Neural crest cell (in vitro differentiated cells): ENCODE results near the gene TERT. TPM values are rescaled to one million over a fixed set of nuclear protein-coding genes. Genes with fewer than 3 reads are reported as not detected.

ENCODE experiments used
- DNase-seq: peaks from one replicate; pipeline ENCODE4 v3.0.0; 2021; ENCODE audit warnings: low read depth, mixed read lengths, low spot score
- H3K27ac Mint-ChIP-seq: one replicate; pipeline ENCODE4 v1.8.0; 2021; ENCODE audit warnings: mild to moderate bottlenecking, mixed read lengths; ENCODE audit not compliant: unreplicated experiment
- H3K27me3 Mint-ChIP-seq: 2 replicates; pipeline ENCODE4 v1.8.0; 2021; ENCODE audit warnings: low read depth, mild to moderate bottlenecking, mixed read lengths
- H3K36me3 Mint-ChIP-seq: 2 replicates; pipeline ENCODE4 v1.8.0; 2021; ENCODE audit warnings: low read depth, mild to moderate bottlenecking, mixed read lengths
- H3K4me1 Mint-ChIP-seq: 2 replicates; pipeline ENCODE4 v1.8.0; 2021; ENCODE audit warnings: mixed read lengths
- H3K4me3 Mint-ChIP-seq: one replicate; pipeline ENCODE4 v1.8.0; 2021; ENCODE audit warnings: mild to moderate bottlenecking, mixed read lengths
- H3K9me3 Mint-ChIP-seq: 2 replicates; pipeline ENCODE4 v1.8.0; 2021; ENCODE audit warnings: mixed read lengths
- CTCF ChIP-seq: fragments of 200-600 bp; sonication (generic); conservative IDR thresholded peaks from 2 replicates; pipeline ENCODE4 v1.5.0; 2021; ENCODE audit warnings: antibody characterized with exemption, mild to moderate bottlenecking
- total RNA-seq: library from RNA; stranded (reverse); gene quantifications from 2 replicates; pipeline ENCODE4 v1.2.1, GENCODE V29; 2021

TERT gene
- total RNA-seq, 1 donor from 2014 or later: 5.6 TPM

DNA sequence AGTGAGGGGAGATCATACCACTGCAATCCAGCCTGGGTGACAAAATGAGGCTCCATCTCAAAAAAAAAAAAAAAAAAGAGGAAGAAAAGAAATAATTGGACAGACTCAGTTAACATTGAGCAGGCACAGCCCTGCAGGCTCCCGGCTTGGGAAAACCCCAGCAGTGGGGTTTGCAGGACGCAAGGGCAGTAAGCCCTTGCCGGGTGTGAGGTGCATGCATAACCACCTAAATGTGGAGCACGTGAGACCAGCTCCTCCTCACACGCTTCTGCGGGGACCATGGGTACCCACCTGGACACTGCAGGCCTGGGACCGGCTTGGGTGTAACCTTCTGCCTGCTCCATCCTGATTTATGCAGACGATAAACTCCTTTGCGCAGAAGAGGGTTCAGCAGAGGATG lies 74.5 kb downstream of the TERT start:
- Mint-ChIP-seq H3K4me1 (no peaks in the 10 kb centered on the region), H3K27me3 (no peaks in the 10 kb centered on the region), H3K27ac (no peak overlapping the region), H3K36me3 (no peaks in the 10 kb centered on the region), H3K9me3 (peaks cover 6% of the 10 kb centered on the region), H3K4me3 (no peak overlapping the region)
- DNase-seq: no peak
- TF ChIP-seq CTCF: no peak

DNA sequence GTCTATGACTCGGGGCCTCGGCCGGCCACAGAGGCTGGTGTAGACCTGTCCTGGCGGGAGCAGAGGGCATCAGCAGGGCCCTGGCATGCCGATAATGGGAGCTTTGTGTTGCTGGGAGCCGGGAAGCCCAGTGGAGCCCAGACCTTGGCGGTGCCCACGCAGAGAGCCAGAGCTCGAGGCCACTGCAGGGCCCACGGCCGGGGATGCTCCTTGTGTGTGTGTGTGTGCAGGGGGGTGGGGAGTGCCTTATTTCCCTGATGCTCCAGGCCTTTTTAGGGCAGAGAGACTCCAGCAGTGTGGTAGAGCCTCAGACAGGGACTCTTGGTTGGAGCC lies 75.1 kb downstream of the TERT start:
- no peak for DNase-seq
- no peaks in the 10 kb centered on the region for H3K27me3 Mint-ChIP-seq
- H3K9me3 Mint-ChIP-seq: peaks cover 6% of the 10 kb centered on the region
- H3K4me3 Mint-ChIP-seq: no peak overlapping the region
- no peak overlapping the region for H3K27ac Mint-ChIP-seq
- H3K4me1 Mint-ChIP-seq: no peaks in the 10 kb centered on the region
- no peak for TF ChIP-seq CTCF
- H3K36me3 Mint-ChIP-seq: no peaks in the 10 kb centered on the region

GRCh38 chr5:1219098-1219767 lies 75.6 kb downstream of the TERT start:
- no peak overlapping the region for H3K27ac Mint-ChIP-seq
- no peaks in the 10 kb centered on the region for H3K36me3 Mint-ChIP-seq
- H3K27me3 Mint-ChIP-seq: no peaks in the 10 kb centered on the region
- H3K4me1 Mint-ChIP-seq: no peaks in the 10 kb centered on the region
- no peak overlapping the region for H3K4me3 Mint-ChIP-seq
- peaks cover 6% of the 10 kb centered on the region for H3K9me3 Mint-ChIP-seq
- no peak for TF ChIP-seq CTCF
- no peak for DNase-seq

GRCh38 chr5:1218351-1219080 lies 76.4 kb downstream of the TERT start:
- no peaks in the 10 kb centered on the region for H3K4me1 Mint-ChIP-seq
- H3K36me3 Mint-ChIP-seq: no peaks in the 10 kb centered on the region
- no peak for TF ChIP-seq CTCF
- no peaks in the 10 kb centered on the region for H3K27me3 Mint-ChIP-seq
- H3K27ac Mint-ChIP-seq: no peak overlapping the region
- no peak for DNase-seq
- peaks cover 6% of the 10 kb centered on the region for H3K9me3 Mint-ChIP-seq
- no peak overlapping the region for H3K4me3 Mint-ChIP-seq

DNA sequence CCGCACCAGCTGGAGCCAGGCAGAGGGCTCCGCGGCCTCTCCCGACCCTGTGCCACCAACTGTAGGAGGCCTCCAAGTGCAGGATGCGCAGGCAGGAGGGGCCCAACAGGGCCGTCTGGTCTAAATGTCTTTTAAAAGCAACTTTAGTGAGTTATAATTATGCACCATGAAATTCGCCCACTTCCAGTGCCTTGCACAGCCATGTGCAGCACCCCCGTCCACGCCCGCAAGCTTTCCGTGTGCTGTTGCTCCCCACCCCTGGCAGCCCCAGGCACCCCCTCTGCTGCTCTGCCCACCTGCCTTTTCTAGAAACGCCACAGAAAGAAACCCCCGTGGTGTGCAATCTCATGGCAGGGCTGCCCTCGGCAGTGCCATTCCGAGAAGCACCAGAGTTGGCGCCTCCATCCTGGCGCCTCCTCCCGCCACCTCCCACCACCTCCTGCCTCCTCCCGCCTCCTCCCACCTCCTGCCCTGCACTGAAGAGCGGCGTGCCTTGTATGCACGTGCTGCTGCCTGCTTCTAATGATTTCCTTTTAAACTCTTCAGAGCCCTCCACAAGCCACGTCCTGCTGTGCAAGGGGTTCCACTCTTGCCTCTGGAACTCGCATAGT lies 77.2 kb downstream of the TERT start:
- Mint-ChIP-seq H3K4me1 (no peaks in the 10 kb centered on the region), H3K4me3 (no peak overlapping the region), H3K36me3 (no peaks in the 10 kb centered on the region), H3K27ac (peak overlapping the region; percentile 93), H3K9me3 (peaks cover 6% of the 10 kb centered on the region), H3K27me3 (no peaks in the 10 kb centered on the region)
- TF ChIP-seq CTCF: no peak
- DNase-seq: no peak
